ENCODE data around the gene RGS10.
"Not testable (repeated sequence)": the region's sequence is repeated elsewhere in the genome, so short reads cannot be mapped to it uniquely, and the experiment has no call there.

Gene RGS10

GRCh38 chr10:119536508-119537025 lies 6.0 kb downstream of the RGS10 start:
- H3K9ac ChIP-seq (ENCODE audit: low read length), result no peak overlapping the region
- H3K27me3 ChIP-seq (ENCODE audit: control insufficient read depth, insufficient read depth, low read length), result peaks cover 18% of the 10 kb centered on the region
- no peaks in the 10 kb centered on the region for H3K36me3 ChIP-seq (ENCODE audit: control insufficient read depth, low read depth, low read length)
- H3K4me1 ChIP-seq (ENCODE audit: control insufficient read depth, low read depth, low read length), result no peaks in the 10 kb centered on the region
- no peak overlapping the region for H3K4me3 ChIP-seq (ENCODE audit: low read length)
- H3K9me3 ChIP-seq (ENCODE audit: control insufficient read depth, low read depth, low read length), result no peaks in the 10 kb centered on the region
- H3K27ac ChIP-seq (ENCODE audit: low read length), result no peak overlapping the region

GRCh38 chr10:119535837-119536507 lies 6.5 kb downstream of the RGS10 start:
- no peaks in the 10 kb centered on the region for H3K9me3 ChIP-seq (ENCODE audit: control insufficient read depth, low read depth, low read length)
- H3K27me3 ChIP-seq (ENCODE audit: control insufficient read depth, insufficient read depth, low read length), result peaks cover 12% of the 10 kb centered on the region
- no peak overlapping the region for H3K4me3 ChIP-seq (ENCODE audit: low read length)
- H3K9ac ChIP-seq (ENCODE audit: low read length), result no peak overlapping the region
- H3K4me1 ChIP-seq (ENCODE audit: control insufficient read depth, low read depth, low read length), result no peaks in the 10 kb centered on the region
- H3K27ac ChIP-seq (ENCODE audit: low read length), result no peak overlapping the region
- H3K36me3 ChIP-seq (ENCODE audit: control insufficient read depth, low read depth, low read length), result no peaks in the 10 kb centered on the region

- Histone ChIP-seq H3K9me3 (ENCODE audit: control insufficient read depth, low read depth, low read length) (no peaks in the 10 kb centered on the region), H3K4me3 (ENCODE audit: low read length) (no peak overlapping the region), H3K27me3 (ENCODE audit: control insufficient read depth, insufficient read depth, low read length) (peaks cover 5% of the 10 kb centered on the region), H3K36me3 (ENCODE audit: control insufficient read depth, low read depth, low read length) (no peaks in the 10 kb centered on the region), H3K9ac (ENCODE audit: low read length) (no peak overlapping the region), H3K4me1 (ENCODE audit: control insufficient read depth, low read depth, low read length) (no peaks in the 10 kb centered on the region), H3K27ac (ENCODE audit: low read length) (no peak overlapping the region)
Observed at GRCh38 chr10:119535305-119535704, 7.2 kb downstream of the RGS10 start.

GRCh38 chr10:119533473-119533872 lies 9.0 kb downstream of the RGS10 start:
- Histone ChIP-seq H3K36me3 (ENCODE audit: control insufficient read depth, low read depth, low read length) (no peaks in the 10 kb centered on the region), H3K9me3 (ENCODE audit: control insufficient read depth, low read depth, low read length) (no peaks in the 10 kb centered on the region), H3K27me3 (ENCODE audit: control insufficient read depth, insufficient read depth, low read length) (no peaks in the 10 kb centered on the region), H3K4me3 (ENCODE audit: low read length) (no peak overlapping the region), H3K27ac (ENCODE audit: low read length) (no peak overlapping the region), H3K9ac (ENCODE audit: low read length) (no peak overlapping the region), H3K4me1 (ENCODE audit: control insufficient read depth, low read depth, low read length) (no peaks in the 10 kb centered on the region)

GRCh38 chr10:119532791-119533190 lies 9.7 kb downstream of the RGS10 start:
- H3K9ac ChIP-seq (ENCODE audit: low read length); H3K9me3 ChIP-seq (ENCODE audit: control insufficient read depth, low read depth, low read length); H3K27me3 ChIP-seq (ENCODE audit: control insufficient read depth, insufficient read depth, low read length); H3K36me3 ChIP-seq (ENCODE audit: control insufficient read depth, low read depth, low read length); H3K4me1 ChIP-seq (ENCODE audit: control insufficient read depth, low read depth, low read length); H3K4me3 ChIP-seq (ENCODE audit: low read length); H3K27ac ChIP-seq (ENCODE audit: low read length): not testable (repeated sequence)

GRCh38 chr10:119532251-119532650 lies 10.3 kb downstream of the RGS10 start:
- H3K9ac ChIP-seq (ENCODE audit: low read length); H3K27me3 ChIP-seq (ENCODE audit: control insufficient read depth, insufficient read depth, low read length); H3K4me3 ChIP-seq (ENCODE audit: low read length); H3K27ac ChIP-seq (ENCODE audit: low read length); H3K4me1 ChIP-seq (ENCODE audit: control insufficient read depth, low read depth, low read length); H3K36me3 ChIP-seq (ENCODE audit: control insufficient read depth, low read depth, low read length); H3K9me3 ChIP-seq (ENCODE audit: control insufficient read depth, low read depth, low read length): not testable (repeated sequence)

GRCh38 chr10:119531067-119531466 lies 11.5 kb downstream of the RGS10 start:
- H3K9me3 ChIP-seq (ENCODE audit: control insufficient read depth, low read depth, low read length), result no peaks in the 10 kb centered on the region
- no peak overlapping the region for H3K9ac ChIP-seq (ENCODE audit: low read length)
- no peaks in the 10 kb centered on the region for H3K27me3 ChIP-seq (ENCODE audit: control insufficient read depth, insufficient read depth, low read length)
- H3K36me3 ChIP-seq (ENCODE audit: control insufficient read depth, low read depth, low read length), result no peaks in the 10 kb centered on the region
- H3K27ac ChIP-seq (ENCODE audit: low read length), result no peak overlapping the region
- no peaks in the 10 kb centered on the region for H3K4me1 ChIP-seq (ENCODE audit: control insufficient read depth, low read depth, low read length)
- no peak overlapping the region for H3K4me3 ChIP-seq (ENCODE audit: low read length)

GRCh38 chr10:119528663-119529237 lies 13.8 kb downstream of the RGS10 start:
- not testable (repeated sequence) for H3K4me1 ChIP-seq (ENCODE audit: control insufficient read depth, low read depth, low read length); H3K4me3 ChIP-seq (ENCODE audit: low read length); H3K36me3 ChIP-seq (ENCODE audit: control insufficient read depth, low read depth, low read length); H3K27me3 ChIP-seq (ENCODE audit: control insufficient read depth, insufficient read depth, low read length); H3K9me3 ChIP-seq (ENCODE audit: control insufficient read depth, low read depth, low read length); H3K27ac ChIP-seq (ENCODE audit: low read length); H3K9ac ChIP-seq (ENCODE audit: low read length)

GRCh38 chr10:119526621-119527592 lies 15.6 kb downstream of the RGS10 start:
- Histone ChIP-seq H3K9me3 (ENCODE audit: control insufficient read depth, low read depth, low read length) (no peaks in the 10 kb centered on the region), H3K27me3 (ENCODE audit: control insufficient read depth, insufficient read depth, low read length) (no peaks in the 10 kb centered on the region), H3K4me3 (ENCODE audit: low read length) (no peak overlapping the region), H3K36me3 (ENCODE audit: control insufficient read depth, low read depth, low read length) (no peaks in the 10 kb centered on the region), H3K4me1 (ENCODE audit: control insufficient read depth, low read depth, low read length) (no peaks in the 10 kb centered on the region), H3K27ac (ENCODE audit: low read length) (no peak overlapping the region), H3K9ac (ENCODE audit: low read length) (no peak overlapping the region)

- Histone ChIP-seq H3K9me3 (ENCODE audit: control insufficient read depth, low read depth, low read length) (no peaks in the 10 kb centered on the region), H3K36me3 (ENCODE audit: control insufficient read depth, low read depth, low read length) (no peaks in the 10 kb centered on the region), H3K4me1 (ENCODE audit: control insufficient read depth, low read depth, low read length) (no peaks in the 10 kb centered on the region), H3K27ac (ENCODE audit: low read length) (no peak overlapping the region), H3K27me3 (ENCODE audit: control insufficient read depth, insufficient read depth, low read length) (no peaks in the 10 kb centered on the region), H3K4me3 (ENCODE audit: low read length) (no peak overlapping the region), H3K9ac (ENCODE audit: low read length) (no peak overlapping the region)
Observed at GRCh38 chr10:119526149-119526548, 16.4 kb downstream of the RGS10 start.

- H3K27me3 ChIP-seq (ENCODE audit: control insufficient read depth, insufficient read depth, low read length), result no peaks in the 10 kb centered on the region
- H3K9ac ChIP-seq (ENCODE audit: low read length), result no peak overlapping the region
- H3K36me3 ChIP-seq (ENCODE audit: control insufficient read depth, low read depth, low read length), result no peaks in the 10 kb centered on the region
- no peaks in the 10 kb centered on the region for H3K4me1 ChIP-seq (ENCODE audit: control insufficient read depth, low read depth, low read length)
- no peaks in the 10 kb centered on the region for H3K9me3 ChIP-seq (ENCODE audit: control insufficient read depth, low read depth, low read length)
- H3K27ac ChIP-seq (ENCODE audit: low read length), result no peak overlapping the region
- H3K4me3 ChIP-seq (ENCODE audit: low read length), result no peak overlapping the region
Observed at GRCh38 chr10:119525116-119525515, 17.4 kb downstream of the RGS10 start.

Data from iPS-18a (cell line).